WTC11 (cell line): Measurements from ENCODE around the gene NBEA. TPM values are rescaled to one million over a fixed set of nuclear protein-coding genes. Genes with fewer than 3 reads are reported as not detected.

Source experiments
- ATAC-seq: fragments of 200-7000 bp; cut with Tn5 transposase; 2 replicates; pipeline ENCODE4 v1.10.0; 2021; ENCODE audit warnings: mild to moderate bottlenecking, moderate library complexity
- CTCF ChIA-PET: fragments of 300-600 bp; sonication (Branson Sonifier 250); formaldehyde crosslinking; loops from one replicate; lab custom pipeline; 2021; ENCODE audit warnings: antibody characterized with exemption; lab: Charles Lee
- POLR2A ChIA-PET: fragments of 350-600 bp; sonication (Branson Sonifier 250); formaldehyde crosslinking; loops from one replicate; lab custom pipeline; 2021; ENCODE audit warnings: antibody characterized with exemption; lab: Charles Lee
- DNase-seq: peaks from one replicate; pipeline ENCODE4 v3.0.0; 2021; ENCODE audit warnings: low spot score
- H3K27ac Mint-ChIP-seq: 2 replicates; pipeline ENCODE4 v1.8.0; 2021; ENCODE audit warnings: mixed read lengths
- H3K27me3 Mint-ChIP-seq: 2 replicates; pipeline ENCODE4 v1.8.0; 2021; ENCODE audit warnings: low read depth, mild to moderate bottlenecking, moderate library complexity, mixed read lengths
- H3K36me3 Mint-ChIP-seq: 2 replicates; pipeline ENCODE4 v1.8.0; 2021; ENCODE audit warnings: mixed read lengths
- H3K4me1 Mint-ChIP-seq: 2 replicates; pipeline ENCODE4 v1.8.0; 2022; ENCODE audit warnings: mixed read lengths
- H3K4me3 Mint-ChIP-seq: 2 replicates; pipeline ENCODE4 v1.8.0; 2021; ENCODE audit warnings: mild to moderate bottlenecking, moderate library complexity, mixed read lengths
- H3K9me3 Mint-ChIP-seq: 2 replicates; pipeline ENCODE4 v1.8.0; 2021; ENCODE audit warnings: mixed read lengths
- ARID4B ChIP-seq: sonication (generic); formaldehyde crosslinking; IDR thresholded peaks from 2 replicates; pipeline ENCODE4 v1.8.0; 2023; ENCODE audit warnings: missing genetic modification reagents, mild to moderate bottlenecking, borderline replicate concordance
- CREM ChIP-seq: sonication (generic); formaldehyde crosslinking; IDR thresholded peaks from 2 replicates; pipeline ENCODE4 v1.8.1; 2022; ENCODE audit warnings: mild to moderate bottlenecking, missing genetic modification reagents, moderate library complexity
- CTCF ChIP-seq: fragments of 200-600 bp; IDR thresholded peaks from 2 replicates; pipeline ENCODE4 v1.8.0; 2022; ENCODE audit warnings: antibody characterized with exemption
- ELF4 ChIP-seq: sonication (generic); formaldehyde crosslinking; IDR thresholded peaks from 2 replicates; pipeline ENCODE4 v1.8.1; 2022; ENCODE audit warnings: low read depth, mild to moderate bottlenecking, moderate library complexity, missing genetic modification reagents
- ETV6 ChIP-seq: sonication (generic); formaldehyde crosslinking; IDR thresholded peaks from 2 replicates; pipeline ENCODE4 v1.8.1; 2022; ENCODE audit warnings: mild to moderate bottlenecking, missing genetic modification reagents
- GTF2I ChIP-seq: fragments of 250-450 bp; sonication (Bioruptor Pico); conservative IDR thresholded peaks from 2 replicates; pipeline ENCODE4 v1.4.0; 2021; ENCODE audit warnings: mild to moderate bottlenecking
- IRF2 ChIP-seq: sonication (generic); formaldehyde crosslinking; IDR thresholded peaks from 2 replicates; pipeline ENCODE4 v1.8.0; 2022; ENCODE audit warnings: low read depth, missing genetic modification reagents, borderline replicate concordance
- MLX ChIP-seq: sonication (generic); formaldehyde crosslinking; IDR thresholded peaks from 2 replicates; pipeline ENCODE4 v1.8.1; 2023; ENCODE audit warnings: mild to moderate bottlenecking, missing genetic modification reagents, moderate library complexity
- MYBL2 ChIP-seq: sonication (generic); formaldehyde crosslinking; IDR thresholded peaks from 2 replicates; pipeline ENCODE4 v1.8.1; 2023; ENCODE audit warnings: mild to moderate bottlenecking, moderate library complexity, missing genetic modification reagents
- NFYB ChIP-seq: sonication (generic); formaldehyde crosslinking; conservative IDR thresholded peaks from 2 replicates; pipeline ENCODE4 v1.8.0; 2022; ENCODE audit warnings: low read depth, missing genetic modification reagents
- NR1H2 ChIP-seq: sonication (generic); formaldehyde crosslinking; IDR thresholded peaks from 2 replicates; pipeline ENCODE4 v1.9.0; 2021; ENCODE audit warnings: mild to moderate bottlenecking, moderate library complexity, missing genetic modification reagents
- SMAD4 ChIP-seq: sonication (generic); formaldehyde crosslinking; IDR thresholded peaks from 2 replicates; pipeline ENCODE4 v1.8.0; 2022; ENCODE audit warnings: mild to moderate bottlenecking, missing genetic modification reagents
- SOX15 ChIP-seq: fragments of 250-450 bp; sonication (Bioruptor Pico); IDR thresholded peaks from 2 replicates; pipeline ENCODE4 v1.9.0; 2021; ENCODE audit warnings: mild to moderate bottlenecking
- SP1 ChIP-seq: sonication (generic); formaldehyde crosslinking; conservative IDR thresholded peaks from 2 replicates; pipeline ENCODE4 v1.8.1; 2022; ENCODE audit warnings: missing genetic modification reagents
- TCF7 ChIP-seq: sonication (generic); formaldehyde crosslinking; IDR thresholded peaks from 2 replicates; pipeline ENCODE4 v1.8.0; 2022; ENCODE audit warnings: mild to moderate bottlenecking, low read depth, missing genetic modification reagents, moderate library complexity
- ZNF232 ChIP-seq: sonication (generic); formaldehyde crosslinking; IDR thresholded peaks from 2 replicates; pipeline ENCODE4 v1.8.0; 2022; ENCODE audit warnings: mild to moderate bottlenecking, missing genetic modification reagents
- ZNF263 ChIP-seq: sonication (generic); formaldehyde crosslinking; IDR thresholded peaks from 2 replicates; pipeline ENCODE4 v1.8.1; 2022; ENCODE audit warnings: low read depth, mild to moderate bottlenecking, moderate library complexity, missing genetic modification reagents
- ZNF396 ChIP-seq: fragments of 250-450 bp; sonication (Bioruptor Pico); IDR thresholded peaks from 2 replicates; pipeline ENCODE4 v1.8.0; 2021; ENCODE audit warnings: mild to moderate bottlenecking, moderate library complexity, borderline replicate concordance
- ZNF423 ChIP-seq: fragments of 250-450 bp; sonication (Bioruptor Pico); IDR thresholded peaks from 2 replicates; pipeline ENCODE4 v2.1.2; 2022; ENCODE audit warnings: mild to moderate bottlenecking, moderate library complexity
- ZNF671 ChIP-seq: fragments of 250-450 bp; sonication (Bioruptor Pico); IDR thresholded peaks from 2 replicates; pipeline ENCODE4 v1.8.0; 2021; ENCODE audit warnings: mild to moderate bottlenecking
- total RNA-seq: library from RNA; stranded (reverse); gene quantifications from 3 replicates; pipeline ENCODE4 v1.2.3, GENCODE V29; 2021
- TF ChIP-seq, protein P1 (sequence below): sonication (generic); formaldehyde crosslinking; IDR thresholded peaks from 2 replicates; pipeline ENCODE4 v1.8.0; 2022; ENCODE audit warnings: mild to moderate bottlenecking, missing genetic modification reagents
- TF ChIP-seq, protein P2 (sequence below): sonication (generic); formaldehyde crosslinking; IDR thresholded peaks from 2 replicates; pipeline ENCODE4 v1.8.1; 2022; ENCODE audit warnings: mild to moderate bottlenecking, moderate library complexity, missing genetic modification reagents
- TF ChIP-seq, protein P3 (sequence below): fragments of 250-450 bp; sonication (Bioruptor Pico); IDR thresholded peaks from 2 replicates; pipeline ENCODE4 v1.8.0; 2021; ENCODE audit warnings: mild to moderate bottlenecking
- TF ChIP-seq, protein P4 (sequence below): sonication (generic); formaldehyde crosslinking; IDR thresholded peaks from 2 replicates; pipeline ENCODE4 v1.8.1; 2023; ENCODE audit warnings: mild to moderate bottlenecking, missing genetic modification reagents

Gene NBEA
- total RNA-seq, 1 experiment from 2014 or later: 20.9 TPM

- DNase-seq (no peak), ATAC-seq (no peak)
- Mint-ChIP-seq H3K27ac (no peak overlapping the region), H3K4me3 (no peak overlapping the region), H3K9me3 (no peaks in the 10 kb centered on the region), H3K36me3 (no peaks in the 10 kb centered on the region), H3K4me1 (peaks cover 6% of the 10 kb centered on the region), H3K27me3 (peaks cover 18% of the 10 kb centered on the region)
- POLR2A ChIA-PET: no interaction called here
- TF ChIP-seq, protein P1, sequence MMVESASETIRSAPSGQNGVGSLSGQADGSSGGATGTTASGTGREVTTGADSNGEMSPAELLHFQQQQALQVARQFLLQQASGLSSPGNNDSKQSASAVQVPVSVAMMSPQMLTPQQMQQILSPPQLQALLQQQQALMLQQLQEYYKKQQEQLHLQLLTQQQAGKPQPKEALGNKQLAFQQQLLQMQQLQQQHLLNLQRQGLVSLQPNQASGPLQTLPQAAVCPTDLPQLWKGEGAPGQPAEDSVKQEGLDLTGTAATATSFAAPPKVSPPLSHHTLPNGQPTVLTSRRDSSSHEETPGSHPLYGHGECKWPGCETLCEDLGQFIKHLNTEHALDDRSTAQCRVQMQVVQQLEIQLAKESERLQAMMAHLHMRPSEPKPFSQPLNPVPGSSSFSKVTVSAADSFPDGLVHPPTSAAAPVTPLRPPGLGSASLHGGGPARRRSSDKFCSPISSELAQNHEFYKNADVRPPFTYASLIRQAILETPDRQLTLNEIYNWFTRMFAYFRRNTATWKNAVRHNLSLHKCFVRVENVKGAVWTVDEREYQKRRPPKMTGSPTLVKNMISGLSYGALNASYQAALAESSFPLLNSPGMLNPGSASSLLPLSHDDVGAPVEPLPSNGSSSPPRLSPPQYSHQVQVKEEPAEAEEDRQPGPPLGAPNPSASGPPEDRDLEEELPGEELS (CRISPR knock-in tag): no peak
- no peak for TF ChIP-seq ELF4 (CRISPR knock-in tag)
- TF ChIP-seq TCF7 (CRISPR knock-in tag): no peak
- TF ChIP-seq CTCF: no peak
- TF ChIP-seq ARID4B (CRISPR knock-in tag): no peak
- TF ChIP-seq SP1 (CRISPR knock-in tag): no peak
- TF ChIP-seq, protein P2, sequence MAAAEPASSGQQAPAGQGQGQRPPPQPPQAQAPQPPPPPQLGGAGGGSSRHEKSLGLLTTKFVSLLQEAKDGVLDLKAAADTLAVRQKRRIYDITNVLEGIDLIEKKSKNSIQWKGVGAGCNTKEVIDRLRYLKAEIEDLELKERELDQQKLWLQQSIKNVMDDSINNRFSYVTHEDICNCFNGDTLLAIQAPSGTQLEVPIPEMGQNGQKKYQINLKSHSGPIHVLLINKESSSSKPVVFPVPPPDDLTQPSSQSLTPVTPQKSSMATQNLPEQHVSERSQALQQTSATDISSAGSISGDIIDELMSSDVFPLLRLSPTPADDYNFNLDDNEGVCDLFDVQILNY: no peak
- no peak for TF ChIP-seq ZNF232 (CRISPR knock-in tag)
- TF ChIP-seq, protein P3, sequence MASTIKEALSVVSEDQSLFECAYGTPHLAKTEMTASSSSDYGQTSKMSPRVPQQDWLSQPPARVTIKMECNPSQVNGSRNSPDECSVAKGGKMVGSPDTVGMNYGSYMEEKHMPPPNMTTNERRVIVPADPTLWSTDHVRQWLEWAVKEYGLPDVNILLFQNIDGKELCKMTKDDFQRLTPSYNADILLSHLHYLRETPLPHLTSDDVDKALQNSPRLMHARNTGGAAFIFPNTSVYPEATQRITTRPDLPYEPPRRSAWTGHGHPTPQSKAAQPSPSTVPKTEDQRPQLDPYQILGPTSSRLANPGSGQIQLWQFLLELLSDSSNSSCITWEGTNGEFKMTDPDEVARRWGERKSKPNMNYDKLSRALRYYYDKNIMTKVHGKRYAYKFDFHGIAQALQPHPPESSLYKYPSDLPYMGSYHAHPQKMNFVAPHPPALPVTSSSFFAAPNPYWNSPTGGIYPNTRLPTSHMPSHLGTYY (CRISPR knock-in tag): no peak
- no peak for TF ChIP-seq NR1H2 (CRISPR knock-in tag)
- no peak for TF ChIP-seq ZNF263
- TF ChIP-seq SOX15: no peak
- CTCF ChIA-PET: no interaction called here
Measured at GRCh38 chr13:35465371-35465770, 523.3 kb downstream of the NBEA start.

DNA sequence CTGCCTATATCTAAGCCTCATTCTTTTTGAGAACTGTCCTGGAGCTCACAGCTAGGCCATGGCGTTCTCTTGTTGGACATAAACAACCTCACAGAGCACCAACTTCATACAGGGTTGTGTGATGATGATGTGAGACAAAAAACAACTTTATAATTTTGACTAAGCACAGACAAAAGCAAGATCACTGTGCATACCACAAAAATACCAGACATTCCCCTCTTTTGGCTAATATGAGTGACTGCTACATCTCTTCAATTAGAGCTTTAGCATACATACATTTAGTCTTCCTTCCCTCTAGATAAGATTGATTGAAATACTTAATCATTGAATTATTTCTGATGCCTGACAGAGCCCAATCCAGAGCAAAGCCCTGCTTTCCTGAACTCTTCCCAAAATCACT lies 526.1 kb downstream of the NBEA start:
- ChIA-PET CTCF (no interaction called here), POLR2A (no interaction called here)
- H3K27me3 Mint-ChIP-seq: peaks cover 46% of the 10 kb centered on the region
- no peak overlapping the region for H3K4me3 Mint-ChIP-seq
- H3K4me1 Mint-ChIP-seq: peaks cover 22% of the 10 kb centered on the region
- ATAC-seq (no peak), DNase-seq (no peak)
- H3K9me3 Mint-ChIP-seq: no peaks in the 10 kb centered on the region
- H3K36me3 Mint-ChIP-seq: no peaks in the 10 kb centered on the region
- H3K27ac Mint-ChIP-seq: no peak overlapping the region
- TF ChIP-seq MLX (CRISPR knock-in tag) (no peak), MYBL2 (CRISPR knock-in tag) (no peak), CREM (CRISPR knock-in tag) (no peak), ZNF396 (no peak), GTF2I (CRISPR knock-in tag) (no peak), ETV6 (no peak), IRF2 (no peak), SMAD4 (CRISPR knock-in tag) (no peak), SOX15 (no peak), ZNF671 (CRISPR knock-in tag) (no peak), NFYB (CRISPR knock-in tag) (no peak), ZNF423 (CRISPR knock-in tag) (no peak)
- TF ChIP-seq, protein P4, sequence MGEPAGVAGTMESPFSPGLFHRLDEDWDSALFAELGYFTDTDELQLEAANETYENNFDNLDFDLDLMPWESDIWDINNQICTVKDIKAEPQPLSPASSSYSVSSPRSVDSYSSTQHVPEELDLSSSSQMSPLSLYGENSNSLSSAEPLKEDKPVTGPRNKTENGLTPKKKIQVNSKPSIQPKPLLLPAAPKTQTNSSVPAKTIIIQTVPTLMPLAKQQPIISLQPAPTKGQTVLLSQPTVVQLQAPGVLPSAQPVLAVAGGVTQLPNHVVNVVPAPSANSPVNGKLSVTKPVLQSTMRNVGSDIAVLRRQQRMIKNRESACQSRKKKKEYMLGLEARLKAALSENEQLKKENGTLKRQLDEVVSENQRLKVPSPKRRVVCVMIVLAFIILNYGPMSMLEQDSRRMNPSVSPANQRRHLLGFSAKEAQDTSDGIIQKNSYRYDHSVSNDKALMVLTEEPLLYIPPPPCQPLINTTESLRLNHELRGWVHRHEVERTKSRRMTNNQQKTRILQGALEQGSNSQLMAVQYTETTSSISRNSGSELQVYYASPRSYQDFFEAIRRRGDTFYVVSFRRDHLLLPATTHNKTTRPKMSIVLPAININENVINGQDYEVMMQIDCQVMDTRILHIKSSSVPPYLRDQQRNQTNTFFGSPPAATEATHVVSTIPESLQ (CRISPR knock-in tag): no peak
